HepG2 (cell line): ENCODE measurements around the gene TNRC18. TPM values are rescaled to one million over a fixed set of nuclear protein-coding genes. Genes with fewer than 3 reads are reported as not detected.
A peak's percentile ranks its signal among the peaks of the same experiment; 100 is the strongest.

Experiments used
- ATF2 ChIP-seq: sonication (generic); formaldehyde crosslinking; IDR thresholded peaks from 2 replicates; pipeline ENCODE4 v1.4.0; 2020; ENCODE audit warnings: missing genetic modification reagents
- ATF4 ChIP-seq, 2 experiments: fragments of 450-650 bp in 1 of 2; sonication (generic) in 1 of 2; formaldehyde crosslinking; IDR thresholded peaks; 2 replicates each; pipeline versions ENCODE4 v1.5.0 to v1.8.0; 2020 to 2022; ENCODE audit warnings: mild to moderate bottlenecking in 1 of 2, missing genetic modification reagents in 1 of 2
- CENPBD1 ChIP-seq: sonication (generic); formaldehyde crosslinking; IDR thresholded peaks from 2 replicates; pipeline ENCODE4 v1.8.0; 2022; ENCODE audit warnings: missing genetic modification reagents, low read depth, mild to moderate bottlenecking, borderline replicate concordance
- EEA1 ChIP-seq: sonication (generic); formaldehyde crosslinking; IDR thresholded peaks from 2 replicates; pipeline ENCODE4 v1.5.1; 2020; ENCODE audit warnings: mild to moderate bottlenecking, missing genetic modification reagents, borderline replicate concordance
- ELF1 ChIP-seq: sonication (generic); formaldehyde crosslinking; IDR thresholded peaks from 2 replicates; pipeline ENCODE4 v1.4.0; 2020; ENCODE audit warnings: missing genetic modification reagents
- FOSL2 ChIP-seq: sonication (generic); formaldehyde crosslinking; IDR thresholded peaks from 2 replicates; pipeline ENCODE4 v1.4.0; 2020; ENCODE audit warnings: missing genetic modification reagents
- GABPB1 ChIP-seq: IDR thresholded peaks from 2 replicates; pipeline ENCODE4 v1.6.1; 2016; ENCODE audit warnings: mild to moderate bottlenecking, missing genetic modification reagents, moderate library complexity, missing compliant biosample characterization
- HDAC6 ChIP-seq: fragments of 200-600 bp; sonication (generic); IDR thresholded peaks from 2 replicates; pipeline ENCODE4 v1.7.0; 2017; ENCODE audit warnings: mild to moderate bottlenecking, antibody characterized with exemption, low read length, low read depth
- HOMEZ ChIP-seq: IDR thresholded peaks from 2 replicates; pipeline ENCODE4 v1.6.1; 2016; ENCODE audit warnings: low read depth
- KAT8 ChIP-seq: IDR thresholded peaks from 2 replicates; pipeline ENCODE4 v1.6.1; 2016; ENCODE audit warnings: missing genetic modification reagents, missing compliant biosample characterization
- NCOR1 ChIP-seq: fragments of 200-600 bp; sonication (generic); IDR thresholded peaks from 2 replicates; pipeline ENCODE4 v1.7.0; 2017; ENCODE audit warnings: antibody characterized with exemption, low read length, borderline replicate concordance
- NRL ChIP-seq: sonication (generic); formaldehyde crosslinking; IDR thresholded peaks from 2 replicates; pipeline ENCODE4 v1.5.0; 2020; ENCODE audit warnings: missing genetic modification reagents, mild to moderate bottlenecking, moderate library complexity, borderline replicate concordance
- RBFOX2 ChIP-seq: fragments of 200-400 bp; formaldehyde crosslinking; IDR thresholded peaks from 2 replicates; pipeline ENCODE4 v1.6.1; 2017; ENCODE audit warnings: low read depth, mild to moderate bottlenecking, low read length
- SOX13 ChIP-seq, 3 experiments: fragments of 450-650 bp in 1 of 3; sonication (generic) in 1 of 3; formaldehyde crosslinking in 1 of 3; IDR thresholded peaks in 2 of 3; conservative IDR thresholded peaks in 1 of 3; 2 replicates each; pipeline versions ENCODE4 v1.5.0 to v1.6.1; 2016 to 2020; ENCODE audit warnings: antibody characterized with exemption in 1 of 3, mild to moderate bottlenecking in 1 of 3, missing compliant biosample characterization in 1 of 3, missing genetic modification reagents in 1 of 3, moderate library complexity in 1 of 3
- UBTF ChIP-seq: sonication (generic); formaldehyde crosslinking; IDR thresholded peaks from 2 replicates; pipeline ENCODE4 v1.4.0; 2020; ENCODE audit warnings: mild to moderate bottlenecking, missing genetic modification reagents
- ZBTB33 ChIP-seq: sonication (generic); formaldehyde crosslinking; IDR thresholded peaks from 2 replicates; pipeline ENCODE4 v1.4.0; 2020; ENCODE audit warnings: missing genetic modification reagents
- ZMYM3 ChIP-seq: sonication (generic); formaldehyde crosslinking; IDR thresholded peaks from 2 replicates; pipeline ENCODE4 v1.5.1; 2020; ENCODE audit warnings: mild to moderate bottlenecking, missing genetic modification reagents
- ZNF17 ChIP-seq: sonication (generic); formaldehyde crosslinking; IDR thresholded peaks from 2 replicates; pipeline ENCODE4 v1.5.0; 2020; ENCODE audit warnings: mild to moderate bottlenecking, missing genetic modification reagents
- ZNF205 ChIP-seq: IDR thresholded peaks from 2 replicates; pipeline ENCODE4 v1.6.1; 2018; ENCODE audit warnings: missing biosample characterization, missing genetic modification reagents
- ZNF343 ChIP-seq: sonication (generic); formaldehyde crosslinking; IDR thresholded peaks from 2 replicates; pipeline ENCODE4 v1.4.0; 2020; ENCODE audit warnings: mild to moderate bottlenecking, missing genetic modification reagents
- polyA plus RNA-seq, 8 experiments: library from polyadenylated mRNA; depleted of rRNA in 3 of 8; stranded (reverse) in 7 of 8; unstranded in 1 of 8; fragments of >200 nt; fragmentation: Illumina TruSeq in 4 of 8; extraction: Trizol in 4 of 8; gene quantifications; 2 replicates each; pipeline versions ENCODE4 v1.2.1 to v1.2.3, GENCODE V29; 2011 to 2016; ENCODE audit warnings: low read depth in 4 of 8, missing spikeins in 1 of 8, mixed read lengths in 1 of 8; ENCODE audit not compliant: insufficient read depth in 1 of 8
- total RNA-seq, 5 experiments: library from RNA; depleted of rRNA; stranded (reverse); fragments of >200 nt; fragmentation: Illumina TruSeq; extraction: Trizol; gene quantifications; 2 replicates each; pipeline ENCODE4 v1.2.3, GENCODE V29; 2016; ENCODE audit warnings: low read depth in 1 of 5

Gene TNRC18
- total and polyA plus RNA-seq, 2 of the 13 experiments (the other 11 are each of a cell fraction or from before 2014, with no cell fraction given): 11.7 to 17.4 TPM

- TF ChIP-seq ATF4 (CRISPR knock-in tag; IDR thresholded peaks at IDR 0.05): peak in 1 of 2 experiments; percentile 93; a peak in 2 of 4 replicates
- TF ChIP-seq CENPBD1: no peak
- TF ChIP-seq UBTF: peak; percentile 34; the same call in 1 of the 2 replicates
- TF ChIP-seq ZNF17: no peak
- no peak for TF ChIP-seq NCOR1
- no peak for TF ChIP-seq HOMEZ (CRISPR knock-in tag)
- no peak for TF ChIP-seq ZNF205 (CRISPR knock-in tag)
- TF ChIP-seq KAT8 (CRISPR knock-in tag): no peak
- no peak for TF ChIP-seq SOX13 (IDR thresholded peaks at IDR 0.05)
- TF ChIP-seq SOX13 (CRISPR knock-in tag; conservative IDR thresholded peaks at IDR 0.05 in 1 of 2, IDR thresholded peaks at IDR 0.05 in 1 of 2): no peak
- TF ChIP-seq ELF1 (CRISPR knock-in tag): peak; percentile 46; the same call in 1 of the 2 replicates
- peak; percentile 99 for TF ChIP-seq ZMYM3 (CRISPR knock-in tag)
- TF ChIP-seq ATF2 (CRISPR knock-in tag): no peak
- peak; percentile 67; the same call in 1 of the 2 replicates for TF ChIP-seq GABPB1
- TF ChIP-seq RBFOX2: peak; percentile 76
- 0 out of 2 replicates have a peak, but pooled peaks have one; percentile 34 for TF ChIP-seq ZNF343
- no peak for TF ChIP-seq EEA1
- no peak for TF ChIP-seq HDAC6
- TF ChIP-seq FOSL2 (CRISPR knock-in tag): no peak
- no peak for TF ChIP-seq NRL (CRISPR knock-in tag)
- TF ChIP-seq ZBTB33 (CRISPR knock-in tag): peak; percentile 45; the same call in 1 of the 2 replicates
Measured at GRCh38 chr7:5396999-5397663, 26.5 kb downstream of the TNRC18 start (continued).
